OCI-LY7 (cell line): ENCODE measurements around the gene SLC37A2. TPM values are rescaled to one million over a fixed set of nuclear protein-coding genes. Genes with fewer than 3 reads are reported as not detected.

ENCODE experiments used
- BruUV-seq: library from RNA; stranded (reverse); fragments of 400-500 nt; replicated peaks from 2 replicates; lab custom pipeline; 2021; lab: Mats Ljungman, UMichigan
- CTCF ChIA-PET: fragments of 300-600 bp; sonication (Branson Sonifier 250); formaldehyde crosslinking; loops from one replicate; lab custom pipeline; 2022; ENCODE audit warnings: antibody characterized with exemption; ENCODE audit not compliant: unreplicated experiment; lab: Charles Lee
- POLR2A ChIA-PET: fragments of 300-600 bp; sonication (Branson Sonifier 250); formaldehyde crosslinking; loops from one replicate; lab custom pipeline; 2022; ENCODE audit warnings: antibody characterized with exemption; lab: Charles Lee
- DNase-seq: peaks from one replicate; pipeline ENCODE4 v3.0.0-alpha.2; 2015; ENCODE audit warnings: low spot score
- H2AFZ ChIP-seq: fragments of 200-600 bp; sonication (generic), shearing (Covaris generic); 2 replicates; pipeline ENCODE4 v1.6.1; 2014; ENCODE audit warnings: mild to moderate bottlenecking, antibody characterized with exemption, low read length, moderate library complexity
- H3K27ac ChIP-seq: fragments of 200-600 bp; sonication (generic); 2 replicates; pipeline ENCODE4 v1.5.1; 2014; ENCODE audit warnings: mixed run types, low read depth, mild to moderate bottlenecking, moderate library complexity, low read length, inconsistent platforms; ENCODE audit not compliant: poor library complexity, severe bottlenecking
- H3K36me3 ChIP-seq: fragments of 200-600 bp; sonication (generic); 2 replicates; pipeline ENCODE4 v1.6.1; 2014; ENCODE audit warnings: mild to moderate bottlenecking, antibody characterized with exemption, low read length, moderate library complexity, mixed read lengths; ENCODE audit not compliant: insufficient read depth
- H3K4me1 ChIP-seq: fragments of 200-600 bp; sonication (generic); 2 replicates; pipeline ENCODE4 v1.5.1; 2014; ENCODE audit warnings: mild to moderate bottlenecking, low read length; ENCODE audit not compliant: insufficient read depth, poor library complexity, severe bottlenecking
- H3K4me2 ChIP-seq: fragments of 200-600 bp; sonication (generic); 2 replicates; pipeline ENCODE4 v1.6.1; 2014; ENCODE audit warnings: mild to moderate bottlenecking, low read length
- H3K4me3 ChIP-seq: fragments of 200-600 bp; sonication (generic); 2 replicates; pipeline ENCODE4 v1.5.1; 2014; ENCODE audit warnings: mild to moderate bottlenecking, low read depth, low read length; ENCODE audit not compliant: poor library complexity, severe bottlenecking
- H3K79me2 ChIP-seq: fragments of 200-600 bp; sonication (generic); 2 replicates; pipeline ENCODE4 v1.6.1; 2016; ENCODE audit warnings: low read depth, mild to moderate bottlenecking, low read length, moderate library complexity, mixed read lengths; ENCODE audit not compliant: insufficient read depth
- H3K9me2 ChIP-seq: fragments of 200-600 bp; sonication (generic); 2 replicates; pipeline ENCODE4 v1.6.1; 2016; ENCODE audit warnings: mild to moderate bottlenecking, low read length, mixed read lengths; ENCODE audit not compliant: insufficient read depth
- H3K9me3 ChIP-seq: fragments of 200-600 bp; sonication (generic); 2 replicates; pipeline ENCODE4 v1.6.1; 2014; ENCODE audit warnings: mild to moderate bottlenecking, mixed run types, low read length, mixed read lengths
- H4K20me1 ChIP-seq: fragments of 200-600 bp; sonication (generic); 2 replicates; pipeline ENCODE4 v1.6.1; 2014; ENCODE audit warnings: mild to moderate bottlenecking, antibody characterized with exemption, low read length, moderate library complexity, mixed read lengths; ENCODE audit not compliant: insufficient read depth
- CTCF ChIP-seq: fragments of 200-600 bp; sonication (generic); conservative IDR thresholded peaks from 2 replicates; pipeline ENCODE4 v1.5.1; 2014; ENCODE audit warnings: mild to moderate bottlenecking, antibody characterized with exemption, low read length, moderate library complexity, mixed read lengths
- EZH2phosphoT487 ChIP-seq: fragments of 200-600 bp; sonication (generic); IDR thresholded peaks from 2 replicates; pipeline ENCODE4 v1.6.1; 2018; ENCODE audit warnings: low read depth, borderline replicate concordance, mild to moderate bottlenecking, mixed run types, antibody characterized with exemption, low read length, moderate library complexity, mixed read lengths
- intact Hi-C: fragments of 100-400 bp; cut with micrococcal nuclease; formaldehyde crosslinking; loops from one replicate; pipeline ENCODE4 v1.10.0; 2022; ENCODE audit not compliant: unreplicated experiment
- total RNA-seq, 2 experiments: library from RNA; depleted of rRNA in 1 of 2; stranded (reverse); fragments of >200 nt in 1 of 2; shearing (Covaris generic) in 1 of 2; gene quantifications; 2 replicates each; pipeline ENCODE4 v1.2.3, GENCODE V29; 2014 to 2022

SLC37A2 gene
- total RNA-seq, 2 experiments from 2014 or later, result 0.57 to 0.93 TPM

DNA sequence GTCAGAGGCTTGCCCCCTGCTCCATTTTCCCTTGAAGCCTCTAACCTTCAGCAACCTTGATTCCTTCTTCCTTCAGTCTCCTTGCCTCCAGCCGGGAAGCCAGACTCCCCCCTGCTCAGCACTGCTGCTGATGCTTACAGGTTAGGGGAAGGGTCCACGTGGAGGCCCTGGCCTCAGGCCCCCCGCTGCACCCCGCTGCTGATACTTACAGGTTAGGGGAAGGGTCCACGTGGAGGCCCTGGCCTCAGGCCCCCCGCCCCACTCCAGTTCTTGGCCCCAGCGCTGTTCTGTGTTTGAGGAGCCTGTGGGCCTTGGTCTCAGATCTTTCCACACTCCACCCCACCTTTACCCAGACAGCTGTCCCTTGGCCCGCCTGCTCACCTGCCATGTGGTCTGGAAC lies 75.9 kb downstream of the SLC37A2 start:
- Histone ChIP-seq H3K9me3 (no peaks in the 10 kb centered on the region), H3K4me2 (no peak overlapping the region), H3K9me2 (no peaks in the 10 kb centered on the region), H3K36me3 (no peaks in the 10 kb centered on the region), H2AFZ (no peak overlapping the region), H4K20me1 (no peaks in the 10 kb centered on the region), H3K79me2 (no peaks in the 10 kb centered on the region), H3K4me1 (peaks cover 4% of the 10 kb centered on the region), H3K4me3 (no peak overlapping the region), H3K27ac (no peak overlapping the region)
- ChIA-PET CTCF (interaction anchor here (1.1 kb wide), 1 partner anchor 9 kb away, joined by 3 read pairs; no protein-coding TSS in a partner anchor), POLR2A (no interaction called here)
- BruUV-seq, result no TSS peak
- no peak for DNase-seq
- intact Hi-C loops, result no loop called here
- TF ChIP-seq CTCF, result no peak
- no peak for TF ChIP-seq EZH2phosphoT487

GRCh38 chr11:125139778-125140177 lies 76.7 kb downstream of the SLC37A2 start:
- TF ChIP-seq EZH2phosphoT487, result no peak
- no peak for TF ChIP-seq CTCF
- Histone ChIP-seq H3K9me2 (no peaks in the 10 kb centered on the region), H3K4me1 (peaks cover 4% of the 10 kb centered on the region), H3K9me3 (no peaks in the 10 kb centered on the region), H3K27ac (no peak overlapping the region), H3K4me3 (no peak overlapping the region), H2AFZ (no peak overlapping the region), H3K79me2 (no peaks in the 10 kb centered on the region), H4K20me1 (no peaks in the 10 kb centered on the region), H3K36me3 (no peaks in the 10 kb centered on the region), H3K4me2 (no peak overlapping the region)
- no TSS peak for BruUV-seq
- intact Hi-C loops, result loop anchor here (5.0 kb wide), 1 partner anchor 302 kb away; no protein-coding TSS in a partner anchor
- no peak for DNase-seq
- ChIA-PET POLR2A (interaction anchor here (0.7 kb wide), 1 partner anchor 28 kb away, joined by 3 read pairs; the partner anchor contains the start of gene TMEM218), CTCF (interaction anchor here (1.1 to 1.5 kb wide), 2 partner anchors 8 to 49 kb away, joined by 3 to 6 read pairs; no protein-coding TSS in a partner anchor)

Other genes with a start within 250 kb of the SLC37A2 start
- gene ROBO3, start 197.9 kb upstream of the SLC37A2 start, total RNA-seq (2014; rRNA removed; shearing (Covaris generic)), result 0.19 and 0.28 TPM in 2 replicates
- gene ROBO3, start 197.9 kb upstream of the SLC37A2 start, total RNA-seq (2022), result not detected in 2 replicates
- gene ROBO4, start 165.4 kb upstream of the SLC37A2 start, total RNA-seq (2014; rRNA removed; shearing (Covaris generic)), result not detected in 2 replicates
- not detected in 2 replicates for gene ROBO4, start 165.4 kb upstream of the SLC37A2 start, total RNA-seq (2022)
- not detected in 2 replicates for gene HEPN1, start 144.1 kb upstream of the SLC37A2 start, total RNA-seq (2014; rRNA removed; shearing (Covaris generic))
- not detected in 2 replicates for gene HEPN1, start 144.1 kb upstream of the SLC37A2 start, total RNA-seq (2022)
- gene HEPACAM, start 127.3 kb upstream of the SLC37A2 start, total RNA-seq (2014; rRNA removed; shearing (Covaris generic)), result not detected in 2 replicates
- gene HEPACAM, start 127.3 kb upstream of the SLC37A2 start, total RNA-seq (2022), result not detected in 2 replicates
- 9.8 and 10.6 TPM in 2 replicates for gene CCDC15, start 109.1 kb upstream of the SLC37A2 start, total RNA-seq (2014; rRNA removed; shearing (Covaris generic))
- gene CCDC15, start 109.1 kb upstream of the SLC37A2 start, total RNA-seq (2022), result 9.6 and 11.7 TPM in 2 replicates
- 19.6 and 28.1 TPM in 2 replicates for gene TMEM218, start 48.3 kb downstream of the SLC37A2 start, total RNA-seq (2014; rRNA removed; shearing (Covaris generic))
- gene TMEM218, start 48.3 kb downstream of the SLC37A2 start, total RNA-seq (2022), result 24.4 and 25.4 TPM in 2 replicates
- not detected in 2 replicates for gene PKNOX2, start 101.4 kb downstream of the SLC37A2 start, total RNA-seq (2014; rRNA removed; shearing (Covaris generic))
- gene PKNOX2, start 101.4 kb downstream of the SLC37A2 start, total RNA-seq (2022), result not detected in 2 replicates